Liver (tissue), 9 donors: Measurements from ENCODE around the gene MOCS3. TPM values are rescaled to one million over a fixed set of nuclear protein-coding genes. Genes with fewer than 3 reads are reported as not detected.

ENCODE experiments used
- DNase-seq: peaks from one replicate; pipeline ENCODE4 v3.0.0-alpha.2; 2017; ENCODE audit warnings: low spot score
- H3K27ac ChIP-seq, 2 donors: one replicate each; pipeline ENCODE4 v1.7.0; 2013; ENCODE audit warnings: inconsistent platforms in 2 of 2, low read length in 2 of 2, control low read depth in 1 of 2, low read depth in 1 of 2, mild to moderate bottlenecking in 1 of 2
- H3K27me3 ChIP-seq, 4 donors: one replicate each; pipeline versions ENCODE4 v1.6.1 to v1.7.0; 2013; ENCODE audit warnings: low read length in 3 of 4, inconsistent platforms in 1 of 4, mild to moderate bottlenecking in 1 of 4, moderate library complexity in 1 of 4; ENCODE audit not compliant: control insufficient read depth in 4 of 4, insufficient read depth in 4 of 4
- H3K36me3 ChIP-seq, 4 donors: one replicate each; pipeline versions ENCODE4 v1.6.1 to v1.7.0; 2013; ENCODE audit warnings: low read length in 3 of 4, mild to moderate bottlenecking in 3 of 4, low read depth in 1 of 4, moderate library complexity in 1 of 4; ENCODE audit not compliant: control insufficient read depth in 4 of 4, insufficient read depth in 3 of 4
- H3K4me1 ChIP-seq, 4 donors: one replicate each; pipeline versions ENCODE4 v1.6.1 to v1.7.0; 2013; ENCODE audit warnings: low read length in 3 of 4, mild to moderate bottlenecking in 3 of 4, moderate library complexity in 1 of 4; ENCODE audit not compliant: control insufficient read depth in 4 of 4, insufficient read depth in 4 of 4
- H3K4me3 ChIP-seq, 3 donors: one replicate each; pipeline versions ENCODE4 v1.6.1 to v1.7.0; 2013; ENCODE audit warnings: low read length in 3 of 3, control low read depth in 1 of 3, low read depth in 1 of 3, mild to moderate bottlenecking in 1 of 3
- H3K9ac ChIP-seq, 2 donors: one replicate each; pipeline ENCODE4 v1.7.0; 2013; ENCODE audit warnings: low read length in 2 of 2, mild to moderate bottlenecking in 2 of 2, moderate library complexity in 2 of 2, control low read depth in 1 of 2, low read depth in 1 of 2
- H3K9me3 ChIP-seq, 4 donors: one replicate each; pipeline versions ENCODE4 v1.6.1 to v1.7.0; 2013; ENCODE audit warnings: low read length in 3 of 4; ENCODE audit not compliant: control insufficient read depth in 4 of 4
- ATF3 ChIP-seq: IDR thresholded peaks from 2 replicates; pipeline ENCODE4 v1.6.1; 2016; ENCODE audit warnings: antibody characterized with exemption
- CTCF ChIP-seq: fragments of 150-350 bp; IDR thresholded peaks from 2 replicates; pipeline ENCODE4 v1.5.1; 2017; ENCODE audit warnings: improper control_type of control experiment, low read depth, low read length; ENCODE audit not compliant: missing input control
- EGR1 ChIP-seq, 2 donors: IDR thresholded peaks; 2 replicates each; pipeline ENCODE4 v1.6.1; 2016 to 2018; ENCODE audit warnings: antibody characterized with exemption in 2 of 2, low read depth in 2 of 2
- FOXA1 ChIP-seq: IDR thresholded peaks from 2 replicates; pipeline ENCODE4 v1.6.1; 2016; ENCODE audit warnings: antibody characterized with exemption
- FOXA2 ChIP-seq: IDR thresholded peaks from 2 replicates; pipeline ENCODE4 v1.6.1; 2016; ENCODE audit warnings: antibody characterized with exemption
- GABPA ChIP-seq, 2 donors: IDR thresholded peaks in 1 of 2; conservative IDR thresholded peaks in 1 of 2; 2 replicates each; pipeline ENCODE4 v1.6.1; 2016; ENCODE audit warnings: antibody characterized with exemption in 2 of 2, mild to moderate bottlenecking in 1 of 2, moderate library complexity in 1 of 2
- HNF4A ChIP-seq, 2 donors: conservative IDR thresholded peaks; 2 replicates each; pipeline ENCODE4 v1.6.1; 2016; ENCODE audit warnings: antibody characterized with exemption in 2 of 2, mild to moderate bottlenecking in 2 of 2
- HNF4G ChIP-seq: IDR thresholded peaks from 2 replicates; pipeline ENCODE4 v1.6.1; 2016; ENCODE audit warnings: antibody characterized with exemption
- JUND ChIP-seq, 2 donors: IDR thresholded peaks; 2 replicates each; pipeline ENCODE4 v1.6.1; 2016; ENCODE audit warnings: antibody characterized with exemption in 2 of 2
- NR2F2 ChIP-seq: IDR thresholded peaks from 2 replicates; pipeline ENCODE4 v1.6.1; 2016; ENCODE audit warnings: antibody characterized with exemption
- RAD21 ChIP-seq, 2 donors: IDR thresholded peaks; 2 replicates each; pipeline ENCODE4 v1.6.1; 2016; ENCODE audit warnings: antibody characterized with exemption in 2 of 2, mild to moderate bottlenecking in 2 of 2
- REST ChIP-seq: IDR thresholded peaks from 2 replicates; pipeline ENCODE4 v1.6.1; 2016; ENCODE audit warnings: antibody characterized with exemption, mild to moderate bottlenecking
- RXRA ChIP-seq, 2 donors: IDR thresholded peaks; 2 replicates each; pipeline ENCODE4 v1.6.1; 2017 to 2018; ENCODE audit warnings: antibody characterized with exemption in 2 of 2, mild to moderate bottlenecking in 1 of 2
- SP1 ChIP-seq: IDR thresholded peaks from 2 replicates; pipeline ENCODE4 v1.6.1; 2018; ENCODE audit warnings: antibody characterized with exemption, mild to moderate bottlenecking
- TAF1 ChIP-seq: conservative IDR thresholded peaks from 2 replicates; pipeline ENCODE4 v1.6.1; 2016; ENCODE audit warnings: antibody characterized with exemption, mild to moderate bottlenecking
- YY1 ChIP-seq: IDR thresholded peaks from 2 replicates; pipeline ENCODE4 v1.6.1; 2016; ENCODE audit warnings: antibody characterized with exemption, mild to moderate bottlenecking
- WGBS: extraction: QIAGEN DNeasy Blood & Tissue Kit; methylation state at CpG from one replicate; pipeline ENCODE4 v1.1.7; 2013; 5-methylcytosine and 5-hydroxymethylcytosine counted together
- polyA plus RNA-seq, 2 donors: library from polyadenylated mRNA; stranded (reverse) in 1 of 2; unstranded in 1 of 2; fragments of 200-250 nt in 1 of 2; fragments of >200 nt in 1 of 2; fragmentation: Nextera tagmentation in 1 of 2; extraction: Ambion mirVana in 1 of 2; gene quantifications; one replicate each; pipeline versions ENCODE4 v1.2.1 to v1.2.3, GENCODE V29; 2013 to 2015
- total RNA-seq, 2 donors: library from RNA; depleted of rRNA; stranded (reverse); fragments of >200 nt; gene quantifications; one replicate each; pipeline ENCODE4 v1.2.3, GENCODE V29; 2014
- TF ChIP-seq, protein P1 (sequence below): IDR thresholded peaks from 2 replicates; pipeline ENCODE4 v1.6.1; 2016; ENCODE audit warnings: antibody characterized with exemption
- TF ChIP-seq, protein P2 (sequence below): IDR thresholded peaks from 2 replicates; pipeline ENCODE4 v1.6.1; 2016; ENCODE audit warnings: antibody characterized with exemption
- donor health status: healthy.
- donor health status: healthy.
- donor health status: healthy.
- donor health status: healthy.
- donor health status: healthy.

MOCS3 gene
- total and polyA plus RNA-seq, 4 donors = 1.7 to 4.3 (median 3.2) TPM

- TF ChIP-seq, protein P1, sequence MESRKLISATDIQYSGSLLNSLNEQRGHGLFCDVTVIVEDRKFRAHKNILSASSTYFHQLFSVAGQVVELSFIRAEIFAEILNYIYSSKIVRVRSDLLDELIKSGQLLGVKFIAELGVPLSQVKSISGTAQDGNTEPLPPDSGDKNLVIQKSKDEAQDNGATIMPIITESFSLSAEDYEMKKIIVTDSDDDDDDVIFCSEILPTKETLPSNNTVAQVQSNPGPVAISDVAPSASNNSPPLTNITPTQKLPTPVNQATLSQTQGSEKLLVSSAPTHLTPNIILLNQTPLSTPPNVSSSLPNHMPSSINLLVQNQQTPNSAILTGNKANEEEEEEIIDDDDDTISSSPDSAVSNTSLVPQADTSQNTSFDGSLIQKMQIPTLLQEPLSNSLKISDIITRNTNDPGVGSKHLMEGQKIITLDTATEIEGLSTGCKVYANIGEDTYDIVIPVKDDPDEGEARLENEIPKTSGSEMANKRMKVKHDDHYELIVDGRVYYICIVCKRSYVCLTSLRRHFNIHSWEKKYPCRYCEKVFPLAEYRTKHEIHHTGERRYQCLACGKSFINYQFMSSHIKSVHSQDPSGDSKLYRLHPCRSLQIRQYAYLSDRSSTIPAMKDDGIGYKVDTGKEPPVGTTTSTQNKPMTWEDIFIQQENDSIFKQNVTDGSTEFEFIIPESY = no peak
- TF ChIP-seq GABPA (IDR thresholded peaks at IDR 0.05 in 1 of 2, conservative IDR thresholded peaks at IDR 0.05 in 1 of 2) (no peak), HNF4A (conservative IDR thresholded peaks at IDR 0.05) (no peak)
Observed at GRCh38 chr20:50992733-50993457, 34.3 kb downstream of the MOCS3 start (continued).

- Histone ChIP-seq H3K4me3 (no peak overlapping the region), H3K4me1 (no peaks in the 10 kb centered on the region), H3K9me3 (no peaks in the 10 kb centered on the region), H3K27ac (no peak overlapping the region), H3K27me3 (no peaks in the 10 kb centered on the region), H3K36me3 (no peaks in the 10 kb centered on the region), H3K9ac (no peak overlapping the region)
- DNase-seq = no peak
- 75% methylated on average over 9 of the region's 9 CpGs for WGBS
- TF ChIP-seq, protein P2, sequence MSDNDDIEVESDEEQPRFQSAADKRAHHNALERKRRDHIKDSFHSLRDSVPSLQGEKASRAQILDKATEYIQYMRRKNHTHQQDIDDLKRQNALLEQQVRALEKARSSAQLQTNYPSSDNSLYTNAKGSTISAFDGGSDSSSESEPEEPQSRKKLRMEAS = no peak
- no peak for TF ChIP-seq NR2F2
- TF ChIP-seq FOXA1 = no peak
- TF ChIP-seq REST = no peak
- no peak for TF ChIP-seq CTCF
- no peak for TF ChIP-seq TAF1
- no peak for TF ChIP-seq HNF4G
- no peak for TF ChIP-seq ATF3
- TF ChIP-seq RAD21 (IDR thresholded peaks at IDR 0.05) = no peak
- TF ChIP-seq GABPA (IDR thresholded peaks at IDR 0.05 in 1 of 2, conservative IDR thresholded peaks at IDR 0.05 in 1 of 2) = no peak
- TF ChIP-seq, protein P1 = no peak
- TF ChIP-seq YY1 = no peak
- TF ChIP-seq FOXA2 = no peak
- no peak for TF ChIP-seq JUND (IDR thresholded peaks at IDR 0.05)
- TF ChIP-seq HNF4A (conservative IDR thresholded peaks at IDR 0.05) = no peak
- no peak for TF ChIP-seq SP1
- TF ChIP-seq EGR1 (IDR thresholded peaks at IDR 0.05; ENCODE audit: low read depth in 2 of 2) = no peak
- no peak for TF ChIP-seq RXRA (IDR thresholded peaks at IDR 0.05)
Observed at GRCh38 chr20:50993876-50994275, 35.3 kb downstream of the MOCS3 start.
